ENCODE measurements around the gene TPCN2.

The TPCN2 gene

DNA sequence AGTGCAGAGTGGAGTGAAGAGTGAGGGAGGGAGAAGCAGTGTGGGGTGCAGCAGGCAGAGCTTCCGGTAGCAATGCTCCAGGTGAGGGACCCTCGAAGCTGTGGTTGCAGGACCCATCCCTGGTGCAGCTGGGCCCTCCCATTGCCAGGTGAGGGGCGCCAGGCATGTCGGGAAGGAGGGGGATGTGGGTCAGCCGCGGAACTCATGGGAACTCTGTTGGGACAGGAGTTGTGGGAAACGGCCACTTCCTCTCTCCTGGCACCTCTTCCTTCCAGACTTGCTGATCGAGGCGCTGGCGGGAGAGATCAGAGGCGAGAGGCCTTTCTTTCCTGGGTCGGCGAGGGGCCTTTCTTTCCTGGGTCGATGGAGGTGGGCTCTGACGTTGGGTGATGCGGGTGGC is 48.5 kb downstream of the TPCN2 start:
- no peak for DNase-seq

DNA sequence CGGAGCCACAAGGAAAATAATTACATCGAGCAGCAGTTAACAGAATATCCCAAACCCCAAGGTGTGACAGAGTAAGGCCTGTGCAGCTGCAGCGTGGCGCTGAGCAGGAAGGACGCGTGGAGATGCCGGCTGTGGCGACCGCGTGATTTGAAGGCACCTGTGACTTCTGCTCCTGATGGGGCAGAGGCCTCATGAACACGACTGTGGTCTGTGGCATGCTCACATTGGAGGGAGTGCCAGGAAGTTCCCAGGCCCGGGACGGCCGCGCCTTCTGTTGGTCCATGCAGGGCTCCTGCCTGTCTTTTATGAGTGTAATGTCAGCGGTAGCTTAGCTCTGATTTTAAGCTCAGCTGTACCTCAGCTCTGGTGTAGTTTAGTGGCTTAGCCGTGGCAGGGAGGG is 50.4 kb downstream of the TPCN2 start:
- no peak for DNase-seq

DNA sequence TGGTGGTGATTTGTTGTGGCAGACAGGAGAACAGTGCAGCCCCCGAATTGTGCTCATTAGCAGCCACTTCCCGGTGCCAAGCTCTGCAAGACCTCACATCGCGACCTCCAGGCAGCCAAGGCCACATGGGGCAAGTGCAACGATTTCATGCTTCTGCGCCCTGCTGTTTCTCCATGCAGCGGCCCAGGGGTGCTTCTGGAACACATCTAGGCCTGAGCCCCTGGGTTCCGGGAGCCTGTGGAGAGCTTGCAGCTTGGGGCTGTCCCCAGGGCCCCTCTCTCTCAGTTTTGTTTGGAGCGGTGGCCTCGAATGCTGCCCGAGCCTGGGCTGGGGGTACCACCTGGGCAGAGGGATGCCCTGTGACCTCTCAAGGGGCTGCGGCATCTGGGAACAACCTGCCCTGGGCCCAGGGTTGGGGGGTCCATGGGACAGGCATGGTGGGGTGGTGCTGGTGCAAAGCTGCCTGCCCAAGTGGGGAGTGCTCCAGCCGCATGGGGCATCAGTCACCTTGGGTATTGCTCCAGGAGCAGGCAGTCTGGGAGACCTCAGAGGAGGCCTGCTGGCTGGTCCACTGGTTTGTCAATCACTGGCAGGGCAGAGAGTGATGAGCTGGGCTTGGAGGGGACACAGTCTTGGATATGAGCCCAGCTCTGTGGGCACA is 51.9 kb downstream of the TPCN2 start:
- DNase-seq: no peak

DNA sequence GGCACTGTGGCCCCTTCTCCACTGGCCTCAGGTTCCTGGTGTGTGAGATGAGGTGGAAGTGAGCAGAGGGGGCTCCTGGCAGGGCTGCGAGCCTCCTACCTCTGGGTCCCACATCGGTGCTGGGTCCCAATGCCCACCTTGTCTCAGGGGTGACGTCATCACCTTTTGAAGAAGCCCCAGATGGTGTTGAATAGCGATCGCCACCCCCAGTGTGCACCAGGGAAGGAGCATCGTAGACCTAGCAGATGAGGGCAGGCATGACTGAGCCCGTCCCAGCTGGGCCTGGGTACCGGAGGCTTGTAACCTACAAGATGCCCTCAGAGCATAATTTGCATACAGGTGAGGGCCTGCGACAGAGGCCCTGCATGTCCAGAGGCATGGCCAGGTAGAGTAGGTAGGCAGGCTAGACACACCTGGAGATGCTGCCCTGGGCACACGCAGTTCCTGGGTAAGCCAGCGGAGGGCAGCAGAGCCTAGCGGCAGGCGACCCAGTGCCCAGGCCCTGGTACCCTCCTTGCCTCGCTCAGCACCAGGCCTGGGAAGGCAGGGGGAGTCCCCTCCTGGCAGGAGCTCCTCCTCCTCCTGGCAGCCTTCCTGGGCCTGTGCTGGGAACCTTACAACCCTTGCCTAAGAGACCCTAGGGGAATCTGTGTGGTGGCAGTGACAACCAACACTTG is 52.5 kb downstream of the TPCN2 start:
- DNase-seq: peak in 1 of 2 experiments; percentile 14

DNA sequence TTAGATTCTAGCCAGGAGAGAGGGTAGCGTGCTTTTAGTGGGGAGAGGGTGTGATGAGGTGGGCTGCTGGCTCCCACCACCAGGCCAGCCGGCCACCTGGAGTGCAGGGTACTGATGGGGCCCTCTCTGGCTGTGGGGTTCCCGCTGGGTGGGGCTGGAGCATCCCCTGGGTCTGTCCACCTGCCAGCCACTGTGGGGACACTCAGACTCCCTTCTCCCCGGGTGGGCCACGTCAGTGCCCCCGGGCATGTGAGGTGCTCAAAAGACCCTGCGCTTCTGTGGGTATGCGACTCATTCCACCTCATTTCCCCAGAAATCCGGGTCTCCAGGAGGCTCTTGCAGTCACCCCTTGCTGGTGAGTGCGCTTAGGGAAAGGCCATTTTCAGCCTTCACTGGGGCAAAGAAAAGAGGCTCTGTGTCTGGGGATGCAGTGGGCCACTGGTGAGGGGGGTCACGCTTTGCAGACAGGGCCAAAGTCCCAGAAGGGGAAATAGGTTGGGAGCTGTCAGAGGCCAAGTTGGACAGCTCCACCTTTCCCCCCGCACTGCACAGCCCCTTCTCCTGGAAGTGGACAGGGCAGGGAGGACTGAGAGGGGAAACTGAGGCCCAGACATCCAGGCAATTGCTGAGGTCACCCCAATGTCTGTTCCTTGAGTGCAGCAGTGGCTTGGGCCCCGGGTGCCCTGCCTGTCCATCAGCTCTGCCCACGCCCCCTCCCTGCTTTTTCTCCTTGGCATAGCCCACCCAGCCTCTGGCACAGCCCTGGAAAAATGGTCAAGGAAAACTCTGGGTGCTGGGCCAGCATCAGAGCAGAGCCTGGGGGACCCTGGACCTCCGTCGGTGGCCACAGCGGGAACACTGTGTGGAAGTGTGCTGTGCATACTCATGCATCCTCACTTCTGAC is 53.3 kb downstream of the TPCN2 start:
- DNase-seq: no peak

DNA sequence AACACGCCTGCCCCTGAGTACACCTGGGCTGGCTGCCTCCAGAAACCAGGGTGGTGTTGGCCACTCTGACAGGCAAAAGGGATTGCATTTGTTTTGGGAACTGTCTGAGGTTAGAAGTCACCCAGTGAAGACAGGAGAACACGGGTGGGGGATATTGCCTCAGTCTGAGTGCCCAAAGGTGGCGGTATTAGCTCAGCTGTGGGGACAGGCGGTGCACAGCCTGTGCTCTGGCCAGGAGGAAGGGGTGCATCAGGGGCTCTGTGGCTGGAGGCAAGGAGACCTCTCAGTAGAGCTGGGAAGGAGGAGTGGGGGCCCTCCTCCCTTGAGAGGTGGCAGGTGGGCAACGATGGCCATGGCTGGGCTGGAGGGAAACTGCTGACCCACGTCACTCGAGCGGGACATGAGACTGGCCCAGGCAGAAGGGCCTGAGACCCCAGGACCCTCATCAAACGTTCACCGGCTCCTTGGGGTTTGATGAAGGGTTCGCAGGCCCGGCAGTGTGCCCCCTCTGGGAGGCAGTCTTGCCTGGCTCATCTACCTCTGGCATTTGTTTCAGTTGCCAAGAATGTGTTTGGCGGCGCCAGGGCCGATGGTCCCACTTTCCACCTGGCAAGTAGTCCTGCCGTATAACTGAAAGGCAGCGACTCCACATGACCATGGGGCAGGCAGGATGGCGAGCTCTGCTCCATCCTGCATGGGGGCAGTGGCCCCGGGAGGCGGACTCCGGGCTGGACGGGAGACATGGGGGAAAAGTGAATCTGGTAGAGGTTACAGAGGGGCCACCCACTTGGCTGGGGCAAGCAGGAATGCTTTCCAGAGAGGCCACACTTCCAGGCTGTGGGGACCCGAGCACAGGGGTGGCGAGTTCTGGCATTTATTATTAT is 54.2 kb downstream of the TPCN2 start:
- DNase-seq: no peak

DNA sequence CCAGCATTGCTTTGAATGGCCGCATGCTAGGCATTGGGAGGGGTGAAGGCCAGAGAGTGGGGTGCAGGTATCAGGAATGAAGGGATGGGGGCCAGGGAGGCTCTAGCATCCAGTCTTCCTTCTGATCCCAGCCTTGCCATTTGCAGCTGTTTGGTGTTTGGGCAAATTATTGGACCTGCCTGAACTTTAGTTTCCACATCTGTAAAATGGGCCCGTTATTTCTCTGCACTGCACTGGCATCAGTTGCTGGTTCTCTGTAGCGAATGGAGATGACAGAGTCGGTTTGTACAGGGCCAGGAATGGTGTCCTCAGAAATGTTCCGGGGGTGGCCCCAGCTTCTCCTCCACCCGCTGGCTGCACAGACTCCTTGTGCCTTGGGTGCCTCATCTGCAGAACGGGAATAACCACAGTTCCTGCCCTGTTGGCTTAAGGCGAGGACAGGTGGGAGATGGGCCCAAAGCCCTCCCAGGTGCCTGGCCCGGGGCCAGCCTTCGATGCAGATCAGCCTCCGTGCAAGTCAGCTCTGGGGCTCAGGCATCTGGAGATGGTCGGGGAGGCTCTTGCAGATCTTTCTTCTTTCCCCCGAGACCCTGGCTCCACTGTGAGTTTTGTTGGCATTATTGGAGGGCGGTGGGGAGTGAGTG is 55.6 kb downstream of the TPCN2 start:
- no peak for DNase-seq

DNA sequence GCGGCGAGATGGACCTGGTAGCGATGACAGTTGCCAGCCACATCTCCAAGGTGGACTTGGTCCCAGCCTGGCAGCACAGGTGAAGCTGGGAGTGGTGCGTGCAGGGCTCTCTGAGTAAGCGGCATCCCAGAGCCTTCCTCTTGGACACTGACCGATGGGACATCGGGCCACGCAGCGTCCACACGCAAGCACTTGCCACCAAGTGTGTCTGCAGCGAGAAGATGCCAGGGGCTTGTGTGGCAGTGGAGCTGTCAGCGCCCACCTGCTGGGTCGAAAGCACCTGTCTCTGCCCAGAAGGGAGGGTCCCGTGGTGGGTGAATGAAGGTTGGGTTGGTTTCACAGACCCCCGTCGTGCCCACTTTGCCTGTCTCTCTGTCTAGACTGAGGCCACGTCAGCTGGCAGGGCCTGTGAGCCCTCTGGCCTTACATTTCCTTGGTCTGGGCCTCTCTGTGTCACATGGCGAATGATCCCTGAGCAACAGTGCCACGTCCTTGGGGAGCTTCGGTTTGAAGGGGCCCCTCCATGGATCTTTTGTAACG is 56.2 kb downstream of the TPCN2 start:
- no peak for DNase-seq

DNA sequence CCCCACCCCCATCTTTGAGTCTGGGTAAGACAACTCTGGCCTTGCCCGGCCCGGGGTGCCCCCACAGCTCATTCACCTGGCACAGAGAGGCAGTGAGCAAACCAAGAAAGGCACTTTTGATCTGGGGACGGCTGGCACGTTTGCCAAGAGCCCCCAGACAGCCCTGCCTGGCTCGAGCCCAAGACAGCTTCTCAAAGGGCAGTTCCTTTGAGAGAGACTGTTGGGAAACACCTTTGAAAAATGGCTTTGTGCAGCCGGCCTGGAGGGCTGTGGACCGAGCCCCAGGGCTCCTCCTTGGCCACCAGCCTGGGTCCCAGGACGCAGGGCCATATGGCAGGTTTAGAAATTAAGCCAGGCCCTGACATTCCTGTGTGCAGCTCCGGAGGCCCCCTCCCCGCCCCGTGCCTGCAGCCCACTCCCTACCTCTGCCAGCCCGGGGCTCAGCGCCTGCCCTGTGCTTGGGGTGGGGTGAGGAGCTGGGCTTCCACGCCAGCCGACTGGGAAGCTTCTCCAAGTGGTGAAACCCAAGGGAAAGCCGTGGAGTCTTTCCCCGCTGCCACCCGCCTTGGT is 56.8 kb downstream of the TPCN2 start:
- peak in 1 of 2 experiments; percentile 4 for DNase-seq

DNA sequence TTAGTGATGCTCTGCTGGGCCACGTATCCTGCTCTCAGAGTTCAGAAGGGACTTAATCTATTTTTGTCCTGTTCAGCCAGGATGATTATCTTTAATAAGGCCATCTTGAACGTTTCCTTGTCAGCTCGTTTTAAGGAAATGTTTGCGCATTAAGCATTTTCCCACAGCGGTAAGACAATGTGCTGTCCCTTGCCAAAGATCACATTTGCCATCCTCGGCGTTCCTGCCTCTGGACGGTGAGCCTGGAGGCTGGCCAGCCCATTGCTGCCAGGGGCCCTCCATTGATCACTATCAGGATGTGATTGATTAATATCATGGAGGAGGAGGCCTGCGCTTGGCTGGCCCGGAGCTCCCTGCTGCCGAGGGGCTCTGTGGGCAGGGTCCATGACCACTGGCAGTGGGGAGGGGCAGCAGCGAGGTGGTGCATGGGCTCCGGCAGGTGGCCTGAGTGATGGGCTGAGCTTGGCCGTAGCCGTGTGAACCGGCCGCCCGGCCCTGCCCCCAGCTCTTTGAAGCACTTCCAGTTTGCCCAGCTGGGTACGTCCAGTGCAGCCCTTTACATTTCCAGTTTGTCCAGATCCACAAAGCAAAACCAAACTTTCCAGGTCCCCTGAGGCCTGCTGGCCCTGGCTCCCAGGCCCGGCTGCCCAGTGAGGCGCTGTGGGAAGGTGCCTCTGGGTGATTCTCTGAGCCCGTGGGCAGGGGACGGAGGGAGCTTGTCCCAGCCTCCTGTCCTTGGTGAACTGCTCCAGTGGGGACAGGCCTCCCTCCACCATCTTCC is 57.5 kb downstream of the TPCN2 start:
- no peak for DNase-seq

DNA sequence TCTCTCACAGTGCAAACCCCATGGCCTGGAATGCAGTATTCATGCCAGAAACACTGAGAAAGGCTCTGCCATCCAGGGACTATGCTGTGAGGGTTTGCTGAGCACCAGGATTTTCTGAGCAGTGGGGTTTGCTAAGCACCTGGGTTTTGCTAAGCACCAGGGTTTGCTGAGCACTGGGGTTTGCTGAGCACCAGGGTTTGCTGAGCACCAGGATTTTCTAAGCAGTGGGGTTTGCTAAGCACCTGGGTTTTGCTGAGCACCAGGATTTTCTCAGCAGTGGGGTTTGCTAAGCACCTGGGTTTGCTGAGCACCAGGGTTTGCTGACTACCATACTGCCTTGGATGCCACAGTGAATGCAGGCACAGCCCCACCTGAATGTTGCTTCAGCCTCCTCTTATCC is 58.7 kb downstream of the TPCN2 start:
- DNase-seq: no peak

DNA sequence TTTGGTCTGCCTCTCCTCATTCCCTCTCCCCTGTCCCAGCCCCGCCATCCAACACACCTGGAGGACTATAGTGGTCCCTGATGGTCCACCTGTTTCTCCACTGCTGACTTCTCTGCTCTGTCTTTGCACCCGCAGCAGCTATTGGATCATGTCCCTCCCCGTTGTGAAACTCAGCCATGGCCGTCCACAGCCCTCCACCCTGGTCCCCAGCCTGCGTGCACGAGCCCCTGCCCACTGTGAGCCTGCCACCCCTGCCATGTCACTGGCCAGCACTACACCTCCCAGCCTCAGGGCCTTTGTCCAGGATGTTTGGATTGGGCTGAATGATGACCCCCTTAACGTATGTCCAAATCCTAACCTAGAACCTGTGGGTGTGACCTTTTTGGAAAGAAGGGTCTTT is 59.3 kb downstream of the TPCN2 start:
- DNase-seq: no peak

DNA sequence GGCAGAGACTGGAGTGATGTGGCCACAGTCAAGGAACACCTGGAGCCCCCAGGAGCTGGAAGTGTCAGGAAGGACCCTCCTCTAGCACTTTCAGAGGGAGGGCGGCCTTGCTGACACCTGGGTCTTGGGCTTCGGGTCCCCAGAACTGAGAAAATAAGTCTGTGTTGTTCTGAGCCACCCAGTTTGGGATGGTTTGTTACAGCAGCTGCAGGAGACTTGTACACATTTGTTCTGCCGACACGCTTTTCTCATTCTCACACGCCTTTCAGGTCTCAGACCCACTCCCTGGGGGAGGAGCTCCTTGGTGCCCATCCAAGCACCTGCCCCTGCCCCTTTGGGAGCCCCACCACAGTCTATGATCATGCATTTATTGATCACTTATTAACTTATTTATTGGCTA is 59.8 kb downstream of the TPCN2 start:
- DNase-seq: no peak

DNA sequence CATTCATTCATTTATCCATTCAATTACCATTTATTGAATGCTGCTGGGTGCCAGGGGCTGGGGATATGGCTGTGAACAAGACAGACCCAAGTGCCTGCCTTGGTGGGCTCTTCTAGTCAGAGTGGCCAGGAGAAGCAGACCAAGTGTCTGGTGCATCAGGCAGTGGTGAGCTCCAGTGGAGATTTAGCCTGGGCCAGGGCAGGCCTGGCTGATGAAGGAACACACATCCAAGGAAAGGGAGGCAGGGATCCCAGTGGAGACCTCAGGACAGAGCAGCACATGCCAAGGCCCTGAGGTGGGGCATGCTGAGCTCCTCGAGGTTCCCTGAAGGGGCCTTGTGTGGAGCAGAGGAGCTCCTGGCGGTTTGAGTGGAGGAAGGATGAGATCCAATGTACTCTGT is 60.4 kb downstream of the TPCN2 start:
- no peak for DNase-seq

DNA sequence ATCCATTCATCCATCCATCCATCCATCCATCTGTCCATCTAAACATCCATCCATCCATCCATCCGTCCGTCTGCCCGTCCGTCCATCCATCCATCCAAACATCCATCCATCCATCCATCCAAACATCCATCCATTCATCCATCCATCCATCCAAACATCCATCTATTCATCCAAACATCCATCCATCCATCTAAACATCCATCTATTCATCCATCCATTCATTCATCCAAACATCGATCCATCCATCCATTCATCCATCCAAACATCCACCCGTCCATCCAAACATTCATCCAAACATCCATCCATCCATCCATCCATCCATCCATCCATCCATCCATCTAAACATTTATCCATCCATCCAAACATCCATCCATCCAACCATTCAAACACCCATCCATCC is 61.7 kb downstream of the TPCN2 start:
- DNase-seq: no peak

DNA sequence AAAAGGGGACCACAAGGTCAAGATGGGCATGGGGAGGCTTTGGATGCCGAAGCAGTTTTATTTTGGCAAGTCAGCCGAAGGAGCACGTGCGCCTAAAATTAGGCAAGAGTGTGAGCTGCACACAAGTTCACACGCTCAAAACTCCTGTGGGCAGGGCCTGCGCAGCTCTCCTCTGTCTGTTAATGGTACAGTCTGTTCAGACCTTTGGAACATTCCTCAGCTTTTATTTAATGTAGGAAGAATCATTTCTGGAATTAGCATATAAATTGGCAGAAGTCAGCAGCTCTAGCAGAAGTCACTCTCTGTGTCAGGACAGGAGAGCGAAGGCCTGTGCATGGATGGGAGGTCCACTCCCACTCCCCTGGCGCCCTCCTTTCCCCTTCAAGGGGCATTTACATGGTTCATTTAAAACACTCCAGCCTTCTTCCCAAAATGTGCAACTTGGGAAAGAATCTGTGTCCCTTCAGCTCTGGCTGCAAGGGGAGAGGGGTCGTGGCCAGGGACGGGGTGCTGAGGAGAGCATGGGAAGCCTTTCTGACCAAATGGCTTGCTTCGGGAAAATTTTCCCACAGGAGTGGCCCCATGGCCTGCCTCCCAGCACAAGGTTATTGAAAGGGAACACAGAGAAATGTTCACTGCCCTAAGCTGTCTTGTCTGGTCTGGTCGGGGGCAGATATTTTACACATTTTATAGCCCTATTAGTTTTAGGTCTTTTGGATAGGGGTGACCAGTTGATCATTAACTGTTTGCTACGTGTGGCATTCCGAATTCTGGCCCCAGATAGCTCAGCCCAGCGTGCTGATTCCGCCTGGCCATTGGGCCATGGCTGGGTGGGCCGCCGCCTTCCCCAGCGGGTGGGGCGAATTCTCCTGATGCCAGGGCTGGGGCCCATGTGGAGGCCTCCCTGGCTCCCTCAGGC is 63.2 kb downstream of the TPCN2 start:
- DNase-seq: no peak

DNA sequence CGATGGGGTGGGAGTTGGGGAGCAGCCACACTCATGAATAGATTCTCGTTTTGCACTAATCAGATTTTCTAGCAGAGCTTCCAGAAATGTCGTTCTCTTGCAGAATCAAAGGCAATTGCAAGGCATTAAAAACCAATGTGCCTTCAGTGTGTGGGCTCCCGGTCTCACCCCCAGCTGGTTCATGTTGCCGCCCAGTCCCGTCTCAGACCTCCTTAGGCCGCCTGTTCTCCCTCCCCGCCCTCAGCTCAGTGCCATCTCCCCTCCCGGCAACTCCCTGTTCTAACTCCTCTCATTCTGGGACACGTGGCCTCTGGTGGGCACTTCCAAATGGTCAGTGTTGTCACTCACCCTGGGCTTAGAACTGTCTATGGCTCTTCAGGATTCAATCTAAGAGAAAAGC is 64.5 kb downstream of the TPCN2 start:
- DNase-seq: no peak

DNA sequence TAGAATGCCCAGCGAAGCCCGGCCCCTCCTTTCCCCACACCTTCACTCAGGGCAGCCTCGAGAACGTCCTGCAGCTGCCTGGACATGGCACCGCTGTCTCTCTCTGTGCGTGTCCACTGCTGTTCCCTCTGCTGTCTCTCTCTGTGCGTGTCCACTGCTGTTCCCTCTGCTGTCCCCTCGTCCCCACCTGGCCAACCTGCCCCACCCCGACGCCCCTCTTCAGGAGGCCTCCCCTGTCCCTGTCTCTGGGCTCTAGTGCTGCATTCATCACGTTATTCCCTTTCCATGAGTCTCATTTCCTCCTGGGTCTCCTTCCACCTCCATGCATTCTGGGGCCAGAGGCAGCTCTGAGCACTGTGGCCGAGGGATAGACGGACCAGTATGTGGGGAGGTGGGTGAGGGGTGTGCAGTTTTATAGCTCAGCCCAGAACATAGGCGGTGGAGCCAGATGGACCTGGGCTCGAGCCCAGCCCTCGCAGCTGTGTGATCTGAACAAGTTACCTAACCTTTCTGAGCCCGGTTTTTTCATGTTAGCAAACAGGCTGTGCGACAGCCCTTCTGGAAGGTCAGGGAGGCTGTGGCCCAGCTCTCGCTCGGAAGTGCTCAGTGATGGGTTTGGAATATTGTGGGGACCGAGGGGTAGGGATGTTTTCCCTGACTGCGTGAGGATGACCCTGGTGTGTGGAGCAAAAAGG is 65.1 kb downstream of the TPCN2 start:
- DNase-seq: no peak

DNA sequence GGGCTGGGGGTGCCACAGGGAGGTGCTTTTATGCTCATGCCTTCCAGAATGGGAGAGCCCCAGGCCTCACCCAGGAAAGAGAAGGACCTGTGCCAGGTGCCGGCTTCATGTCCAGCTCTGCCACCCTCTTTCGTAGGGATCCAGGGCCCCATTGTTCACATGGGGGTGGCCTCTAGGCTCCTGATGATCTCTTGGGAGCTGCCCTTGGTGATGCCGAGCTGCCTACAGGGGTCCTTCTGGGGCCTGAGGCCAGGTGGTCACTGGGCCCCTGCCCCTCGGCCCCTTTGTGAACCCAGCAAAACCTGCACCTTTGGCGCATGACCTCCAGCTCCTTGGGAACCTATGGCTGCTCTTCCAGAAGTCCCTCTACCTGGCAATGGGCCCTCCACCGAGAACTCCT is 65.6 kb downstream of the TPCN2 start:
- no peak for DNase-seq
